Activated CD4-positive, alpha-beta T cell treated with anti-CD3 and anti-CD28 coated beads, Interleukin-2, amount 50 U/mL, for 1 hour (primary cell): Measurements from ENCODE around the gene TNP2.

Experiments
- DNase-seq: peaks from one replicate; pipeline ENCODE4 v3.0.0-alpha.2; 2020

The TNP2 gene

DNA sequence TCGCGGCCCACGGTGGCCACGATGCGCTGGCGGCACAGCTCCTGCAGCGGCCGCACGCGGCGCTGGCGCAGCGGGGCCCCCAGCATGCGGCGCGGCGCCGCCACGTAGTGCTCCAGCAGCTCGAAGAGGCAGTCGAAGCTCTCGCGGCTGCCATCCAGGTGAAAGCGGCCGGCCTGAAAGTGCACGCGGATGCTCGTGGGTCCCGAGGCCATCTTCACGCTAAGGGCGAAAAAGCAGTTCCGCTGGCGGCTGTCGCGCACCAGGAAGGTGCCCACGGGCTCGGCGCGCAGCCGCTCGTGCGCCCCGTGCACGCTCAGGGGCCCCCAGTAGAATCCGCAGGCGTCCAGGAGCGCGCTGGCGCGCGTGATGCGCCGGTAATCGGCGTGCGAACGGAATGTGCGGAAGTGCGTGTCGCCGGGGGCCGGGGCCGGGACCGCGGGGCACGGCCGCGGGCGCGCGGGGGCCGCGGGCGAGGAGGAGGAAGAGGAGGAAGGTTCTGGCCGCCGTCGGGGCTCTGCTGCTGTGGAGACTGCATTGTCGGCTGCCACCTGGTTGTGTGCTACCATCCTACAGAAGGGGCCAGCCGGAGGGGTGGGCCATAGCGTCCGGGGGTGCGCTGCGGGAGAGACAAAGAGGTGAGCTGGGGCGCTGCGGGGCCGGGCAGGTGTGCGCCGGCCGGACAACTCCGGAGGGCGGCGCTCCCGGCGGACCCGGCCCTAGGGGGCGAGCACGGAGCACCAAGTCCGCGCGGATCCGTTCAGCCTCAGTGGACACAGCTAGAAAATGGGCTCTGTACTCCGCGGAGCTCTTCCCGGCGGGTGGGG is 14.0 kb downstream of the TNP2 start:
- peak; percentile 67 for DNase-seq

DNA sequence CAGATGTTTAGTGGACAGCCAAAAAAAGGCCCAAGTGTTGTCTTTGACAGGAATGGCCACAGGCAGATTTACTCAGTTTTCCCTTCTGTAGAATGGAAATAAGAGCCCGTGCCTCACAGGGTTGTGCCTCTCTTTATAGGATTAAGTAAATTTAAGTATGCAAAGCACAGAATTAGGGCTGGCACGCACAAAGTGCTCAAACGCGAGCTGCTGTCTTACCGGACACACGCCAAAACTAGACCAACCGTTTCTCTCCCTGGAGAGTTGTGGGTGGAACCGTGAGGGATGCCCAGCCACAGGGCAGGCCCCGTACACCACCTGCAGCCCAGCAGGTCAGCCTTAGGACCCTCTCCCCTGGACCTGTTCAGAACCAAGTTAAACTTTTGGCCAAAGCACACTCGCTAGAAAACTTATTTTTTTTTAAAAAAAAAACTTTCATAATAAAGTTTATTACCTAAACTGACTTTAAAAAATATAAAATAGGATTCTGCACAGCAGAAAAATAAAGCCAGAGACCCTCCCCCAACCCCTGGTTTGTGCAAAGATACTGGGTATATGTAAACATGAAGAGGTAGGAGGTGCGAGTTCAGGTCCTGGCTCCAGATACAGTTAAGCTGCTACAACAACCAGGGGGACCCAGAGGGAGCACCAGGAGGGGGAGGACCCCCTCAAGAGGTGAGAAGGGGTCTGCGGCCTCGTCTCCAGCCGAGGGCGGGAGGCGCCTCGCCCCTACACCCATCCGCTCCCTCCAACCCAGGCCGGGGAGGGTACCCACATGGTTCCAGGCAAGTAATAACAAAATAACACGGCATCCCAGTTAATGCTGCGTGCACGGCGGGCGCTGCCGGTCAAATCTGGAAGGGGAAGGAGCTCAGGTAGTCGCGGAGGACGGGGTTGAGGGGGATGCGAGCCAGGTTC is 14.9 kb downstream of the TNP2 start:
- peak; percentile 8 for DNase-seq

DNA sequence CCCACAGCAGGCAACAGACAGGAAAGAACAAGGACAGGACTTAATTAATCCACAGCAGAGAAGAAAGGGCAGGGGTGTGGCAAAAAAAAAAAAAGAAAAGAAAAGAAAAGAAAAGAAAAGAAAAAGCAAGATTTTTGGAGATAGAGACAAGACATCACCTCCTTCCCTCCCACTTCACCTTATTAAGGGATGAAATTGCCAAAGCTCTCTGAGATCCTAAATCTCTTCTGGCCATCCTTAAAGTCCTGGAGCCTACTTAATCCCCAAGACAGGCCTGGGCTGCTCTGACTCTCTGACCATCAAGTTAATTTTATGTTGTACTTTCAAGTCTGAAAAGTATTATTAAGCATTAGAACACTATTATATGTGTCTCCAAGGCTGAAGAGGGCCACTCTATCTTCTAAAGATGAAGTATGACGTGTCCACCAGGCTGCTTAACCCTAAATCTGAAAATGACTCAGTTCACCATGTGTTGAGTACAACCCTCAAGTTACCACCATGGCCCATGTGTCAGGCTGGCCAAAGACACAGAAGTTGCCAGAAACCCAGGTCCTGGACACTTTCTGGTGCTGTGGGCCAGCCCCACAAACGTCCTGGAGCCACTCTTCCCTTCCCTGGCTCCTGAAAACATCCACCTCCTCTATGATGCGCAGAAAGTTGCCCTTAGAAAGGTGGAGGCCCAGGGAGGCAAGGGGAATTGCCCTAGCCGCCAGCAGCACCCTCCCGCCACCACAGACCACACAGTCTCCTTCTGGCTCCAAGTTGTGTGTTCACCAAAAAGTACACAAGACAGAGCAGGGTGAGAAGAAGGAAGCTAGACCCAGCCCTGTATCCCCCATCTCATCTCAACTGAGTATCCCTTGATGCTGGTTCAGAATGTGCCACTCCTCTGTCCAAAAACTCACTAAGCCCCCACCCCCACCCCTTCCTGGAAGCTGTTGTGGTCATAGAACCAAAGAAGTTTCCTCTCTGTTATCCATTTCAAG is 15.8 kb downstream of the TNP2 start:
- DNase-seq = peak; percentile 41

DNA sequence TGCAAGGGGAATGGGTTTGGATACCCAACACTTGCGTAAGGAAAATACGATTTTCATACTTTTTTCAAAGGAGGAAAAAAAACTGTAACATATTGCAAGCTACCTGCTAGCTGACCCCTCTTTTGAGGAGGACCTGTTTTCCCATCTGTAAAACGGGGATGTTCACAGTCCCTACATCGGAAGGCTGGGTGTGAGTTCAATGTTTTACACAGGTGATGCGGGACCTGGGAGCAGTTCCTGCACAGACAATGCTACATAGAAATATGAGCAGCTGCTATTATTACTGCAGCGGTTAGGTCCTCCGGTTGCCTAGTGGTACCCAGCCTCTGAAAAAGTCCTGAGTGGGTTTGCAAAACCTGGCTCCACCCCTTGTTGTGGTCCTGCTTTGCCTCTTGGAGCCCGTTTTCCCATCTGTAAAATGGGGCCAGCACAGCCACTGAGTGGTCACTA is 16.6 kb downstream of the TNP2 start:
- DNase-seq = no peak

DNA sequence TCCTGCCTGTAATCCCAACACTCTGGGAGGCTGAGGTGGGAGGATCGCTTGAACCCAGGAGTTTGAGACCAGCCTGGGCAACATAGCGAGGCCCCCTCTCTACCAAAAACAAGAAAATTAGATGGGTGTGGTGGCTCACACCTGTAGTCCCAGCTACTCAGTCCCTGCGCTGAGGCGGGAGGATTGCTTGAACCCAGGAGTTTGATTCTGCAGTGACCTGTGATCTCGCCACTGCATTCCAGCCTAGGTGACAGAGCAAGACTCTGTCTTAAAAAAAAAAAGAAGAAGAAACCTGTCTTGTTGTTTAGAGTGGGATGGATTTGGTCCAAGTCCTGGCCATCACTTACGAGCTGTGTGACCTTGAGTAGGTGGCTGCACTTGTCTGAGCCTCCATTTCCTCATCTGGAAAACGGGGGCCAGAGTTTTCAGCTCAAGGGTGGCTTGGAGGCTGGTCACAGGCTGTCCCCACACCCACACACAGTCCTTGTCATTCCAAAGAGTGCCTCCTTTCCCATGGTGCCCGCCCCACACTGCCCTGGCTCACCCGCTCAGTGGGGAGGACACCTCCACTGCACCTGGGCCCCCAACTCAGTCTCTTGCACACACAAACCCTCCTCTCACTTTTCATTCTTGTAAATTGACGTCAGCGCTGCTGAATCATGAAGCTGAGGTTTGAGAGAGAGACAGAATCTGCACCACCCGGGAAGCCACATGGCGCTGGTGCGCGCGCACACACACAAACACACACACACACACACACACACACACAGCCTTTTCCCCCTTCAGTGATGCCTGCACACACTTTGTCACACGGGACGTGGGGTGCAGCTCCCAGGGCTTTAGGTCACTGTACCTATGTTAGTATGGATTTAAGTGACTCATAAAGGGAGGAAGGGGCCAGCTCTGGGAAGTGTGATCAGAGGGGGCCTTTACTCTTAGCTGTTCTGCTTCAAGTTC is 17.3 kb downstream of the TNP2 start:
- peak; percentile 78 for DNase-seq

DNA sequence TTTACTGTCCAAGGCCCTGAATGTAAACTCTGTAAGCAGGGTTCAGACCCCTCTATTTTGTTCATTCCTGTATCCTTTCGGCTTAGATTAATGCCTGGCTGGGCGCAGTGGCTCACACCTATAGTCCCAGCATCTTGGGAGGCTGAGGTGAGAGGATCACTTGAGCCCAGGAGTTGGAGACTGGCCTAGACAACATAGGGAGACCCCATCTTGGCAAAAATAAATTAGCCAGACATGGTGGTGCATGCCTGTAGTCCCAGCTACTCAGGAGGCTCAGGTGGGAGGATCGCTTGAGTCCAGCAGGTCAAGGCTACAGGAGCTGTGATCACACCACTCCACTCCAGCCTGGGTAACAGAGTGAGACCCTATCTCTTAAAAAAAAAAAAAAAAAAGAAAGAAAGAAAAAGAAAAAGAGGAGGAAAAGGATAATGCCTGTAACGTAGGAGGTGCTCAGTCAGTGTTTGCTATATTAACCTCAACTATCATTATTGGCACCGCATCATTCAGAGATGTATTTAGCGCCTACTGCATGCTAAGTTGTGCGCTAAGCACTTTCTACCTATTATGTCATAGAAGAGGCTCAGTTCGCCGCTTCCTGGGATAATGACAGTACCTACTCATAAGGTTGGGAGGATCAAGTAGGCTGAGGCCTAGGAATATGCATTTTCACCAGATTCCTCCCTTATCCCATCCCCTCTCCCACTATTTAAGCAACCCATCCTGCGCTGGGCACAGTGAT is 18.2 kb downstream of the TNP2 start:
- DNase-seq = no peak

DNA sequence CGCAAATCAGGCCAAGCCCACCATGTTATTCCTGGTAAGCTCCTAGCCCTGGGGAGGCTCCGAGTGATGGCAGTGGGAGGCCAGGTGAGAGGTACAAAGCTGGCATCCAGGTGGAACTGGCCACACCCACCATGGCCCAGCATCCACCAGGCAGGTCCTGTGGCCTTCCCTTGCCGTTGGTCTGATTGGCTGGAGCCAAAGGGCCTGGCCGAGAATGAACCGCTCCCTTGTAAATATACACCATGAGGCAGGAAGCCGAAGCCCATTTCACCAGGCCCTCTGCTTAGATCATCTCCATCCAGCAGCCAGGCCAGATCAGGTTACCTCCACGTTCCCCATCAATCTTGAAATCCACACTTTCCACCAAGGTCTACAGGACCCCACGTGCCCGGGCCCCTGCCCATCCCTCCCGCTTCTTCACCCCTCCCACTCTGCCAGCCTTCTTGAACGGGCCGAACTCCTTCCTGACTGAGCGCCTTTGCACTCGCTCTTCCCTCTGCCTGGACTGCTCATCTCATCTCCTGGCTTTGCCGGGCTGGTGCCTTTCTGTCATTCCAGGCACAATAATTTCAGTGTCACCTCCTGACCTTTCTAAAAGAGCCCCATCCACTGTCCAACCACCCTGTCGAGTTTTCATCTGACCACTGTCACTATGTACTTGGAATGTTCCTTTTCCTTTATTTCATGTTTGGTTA is 18.9 kb downstream of the TNP2 start:
- no peak for DNase-seq

DNA sequence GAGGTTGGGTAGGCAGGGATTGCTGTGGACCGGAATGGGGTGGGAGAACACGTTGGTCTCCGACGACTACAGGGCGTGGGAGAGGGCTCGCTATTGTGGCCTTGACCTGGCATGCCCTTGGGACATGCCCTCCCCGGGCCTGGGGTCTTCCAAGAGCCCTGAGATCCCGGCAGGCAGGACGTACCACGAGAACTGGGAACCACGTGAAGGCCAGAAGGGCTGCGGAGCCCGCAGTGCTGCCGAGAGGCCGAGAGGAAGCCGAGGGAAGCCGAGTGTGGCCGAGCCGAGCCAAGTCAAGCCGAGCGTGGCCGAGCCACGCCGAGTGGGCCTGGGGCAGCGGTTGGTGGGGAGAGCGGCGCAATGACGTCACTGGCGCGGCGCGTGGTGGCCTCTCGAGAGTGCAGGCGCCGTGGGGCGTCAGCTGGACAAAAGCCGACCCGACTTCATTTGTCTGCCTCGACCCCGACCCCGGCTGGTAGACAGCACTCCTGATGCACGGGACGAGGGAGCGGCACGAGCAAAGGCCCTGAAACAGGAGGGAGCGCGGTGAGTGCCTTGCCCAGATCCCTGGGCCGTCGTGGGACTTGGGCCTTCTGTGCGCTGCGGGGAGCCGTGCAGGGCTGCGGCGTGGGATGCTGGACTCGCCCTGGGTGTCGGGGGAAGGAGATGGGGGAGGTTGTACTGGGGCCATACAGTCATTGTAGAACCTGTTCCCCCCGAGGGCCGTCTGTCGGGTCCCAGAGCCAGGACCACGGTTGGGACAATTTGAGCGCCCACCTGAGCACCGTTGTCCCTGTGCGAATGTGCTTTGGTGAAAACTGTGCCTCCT is 19.7 kb downstream of the TNP2 start:
- DNase-seq = no peak

DNA sequence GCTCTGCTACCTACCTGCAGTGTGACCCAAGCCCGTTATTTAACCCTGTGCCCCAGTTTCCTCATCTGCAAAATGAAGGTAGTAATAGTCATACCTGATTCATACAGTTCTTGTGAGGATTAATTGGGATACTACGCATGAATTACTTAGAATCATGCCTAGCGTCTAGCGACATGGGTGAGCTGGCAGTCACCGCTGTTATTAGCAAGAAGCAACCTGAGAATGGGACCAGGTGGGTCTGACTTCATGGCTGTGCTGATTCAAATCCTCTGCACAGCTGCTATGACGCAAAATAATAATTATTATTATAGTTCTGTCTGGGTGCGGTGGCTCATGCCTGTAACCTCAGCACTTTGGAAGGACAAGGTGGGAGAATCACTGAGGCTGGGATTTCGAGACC is 21.0 kb downstream of the TNP2 start:
- DNase-seq = no peak

DNA sequence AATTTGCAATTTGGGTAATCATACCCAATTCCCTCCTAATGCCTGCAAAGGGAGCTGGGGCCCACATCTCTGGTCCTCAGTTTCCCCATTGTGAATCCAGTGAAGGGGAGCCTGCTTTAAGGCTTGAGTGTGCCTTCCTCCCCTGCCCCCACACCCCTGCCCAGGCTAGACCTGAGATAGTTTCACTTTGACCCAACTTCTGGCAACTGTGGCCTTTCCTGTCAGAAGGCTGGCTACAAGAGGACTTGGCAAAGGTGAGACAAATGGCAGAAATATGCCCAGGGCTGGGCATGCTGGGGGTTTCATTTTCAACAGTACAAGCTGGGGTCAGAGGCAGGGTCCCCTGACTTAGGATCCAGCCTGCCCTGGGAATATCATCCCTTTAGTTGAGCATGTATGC is 23.1 kb downstream of the TNP2 start:
- no peak for DNase-seq

DNA sequence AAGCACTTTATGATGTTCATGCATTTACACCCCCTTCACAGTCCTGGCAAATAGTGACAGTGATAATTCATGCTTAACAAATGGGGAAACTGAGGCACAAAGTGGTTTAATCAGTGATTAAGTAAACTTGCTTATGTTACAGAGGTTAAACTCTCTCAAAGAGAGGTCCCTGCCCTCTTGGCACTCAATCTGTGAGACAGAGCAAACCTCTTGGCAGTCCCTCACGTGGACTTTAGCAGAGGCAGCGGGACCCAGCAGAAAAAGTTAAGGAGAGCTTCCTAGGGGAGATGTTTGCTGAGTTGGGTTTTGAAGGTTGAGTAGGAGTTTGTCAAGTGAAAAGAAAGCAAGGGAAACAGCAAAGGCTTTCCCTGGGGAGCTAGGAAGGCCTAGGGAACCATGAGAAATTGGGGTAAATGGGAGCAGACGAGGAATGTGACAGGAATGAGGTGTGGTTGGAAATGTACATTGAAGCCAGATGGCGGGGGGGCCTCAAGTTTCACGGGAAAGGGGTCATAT is 23.8 kb downstream of the TNP2 start:
- no peak for DNase-seq

DNA sequence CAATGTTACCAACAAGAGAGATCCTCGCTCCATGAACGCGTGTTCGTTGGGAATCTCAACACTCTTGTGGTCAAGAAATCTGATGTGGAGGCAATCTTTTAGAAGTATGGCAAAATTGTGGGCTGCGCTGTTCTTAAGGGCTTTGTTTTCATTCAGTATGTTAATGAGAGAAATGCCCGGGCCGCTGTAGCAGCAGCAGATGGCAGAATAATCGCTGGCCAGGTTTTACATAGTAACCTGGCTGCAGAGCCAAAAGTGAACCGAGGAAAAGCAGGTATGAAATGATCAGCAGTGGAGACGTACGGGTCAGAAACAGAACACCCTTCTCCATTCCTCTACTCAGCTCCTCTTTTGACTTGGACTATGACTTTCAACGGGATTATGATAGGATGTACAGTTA is 26.5 kb downstream of the TNP2 start:
- no peak for DNase-seq

DNA sequence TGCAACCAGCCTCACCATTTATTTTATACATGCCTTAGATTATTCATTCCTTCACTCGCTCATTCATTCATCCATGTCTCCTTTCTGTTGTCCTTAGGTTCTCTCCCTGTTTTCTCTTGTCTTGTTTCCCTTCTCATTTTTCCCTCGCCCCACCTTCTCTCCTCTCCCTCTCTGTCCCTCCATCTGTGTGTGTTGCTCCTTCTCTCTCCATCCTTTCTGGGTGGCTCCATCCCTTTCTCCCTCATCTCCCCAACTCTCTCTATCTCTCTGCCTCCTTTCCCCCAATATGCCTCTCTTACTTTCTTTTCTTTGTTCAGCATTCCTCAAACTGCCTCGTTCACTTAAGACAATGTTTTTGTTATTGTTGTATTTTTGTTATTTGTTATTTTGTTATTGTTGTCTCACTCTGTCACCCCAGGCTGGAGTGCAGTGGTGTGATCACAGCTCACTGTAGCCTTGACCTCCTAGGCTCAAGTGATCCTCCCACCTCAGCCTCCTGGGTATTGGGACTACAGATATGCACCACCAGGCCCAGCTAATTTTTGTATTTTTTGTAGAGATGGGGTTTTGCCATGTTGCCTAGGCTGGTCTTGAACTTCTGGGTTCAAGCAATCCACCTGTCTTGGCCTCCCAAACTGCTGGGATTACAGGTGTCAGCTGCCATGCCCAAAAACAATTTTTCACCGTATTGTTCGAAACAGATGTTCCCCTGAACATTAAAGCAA is 27.5 kb downstream of the TNP2 start:
- DNase-seq = no peak

DNA sequence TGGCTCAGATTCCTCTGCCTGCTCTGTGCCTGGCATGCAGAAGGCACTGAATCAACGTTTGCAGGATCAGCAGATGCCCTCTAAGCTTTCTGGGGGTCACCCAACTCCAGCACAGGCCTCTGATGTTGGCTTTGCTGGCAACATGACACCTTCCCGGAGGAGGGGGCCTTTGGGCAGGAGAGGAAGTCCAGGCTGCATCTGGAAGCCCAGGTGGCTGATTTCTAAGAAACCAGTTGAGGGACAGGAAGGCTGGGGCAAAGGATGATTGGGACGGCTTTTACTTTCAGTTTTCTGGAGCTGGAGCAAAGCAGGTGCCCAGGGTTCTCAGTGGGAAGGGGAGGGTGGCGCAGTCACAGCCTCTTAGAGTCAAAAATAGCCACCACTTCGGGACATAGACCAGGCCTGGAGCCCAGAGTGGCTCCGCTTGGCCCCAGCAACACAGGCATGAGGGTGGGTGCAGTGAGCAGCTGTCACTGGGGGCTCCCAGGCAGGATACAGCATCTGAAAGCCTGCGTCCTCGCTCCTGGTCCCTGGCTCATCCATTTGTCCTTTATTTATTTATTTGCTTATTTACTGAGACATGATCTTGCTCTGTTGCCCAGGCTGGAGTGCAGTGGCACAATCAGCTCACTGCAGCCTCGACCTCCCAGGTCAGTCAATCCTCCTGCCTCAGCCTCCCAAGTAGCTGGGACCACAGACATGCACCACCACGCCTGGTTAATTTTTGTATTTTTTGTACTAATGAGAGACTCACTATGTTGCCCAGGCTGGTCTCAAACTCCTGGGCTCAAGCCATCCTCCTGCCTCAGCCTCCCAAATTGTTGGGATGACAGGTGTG is 28.3 kb downstream of the TNP2 start:
- no peak for DNase-seq

DNA sequence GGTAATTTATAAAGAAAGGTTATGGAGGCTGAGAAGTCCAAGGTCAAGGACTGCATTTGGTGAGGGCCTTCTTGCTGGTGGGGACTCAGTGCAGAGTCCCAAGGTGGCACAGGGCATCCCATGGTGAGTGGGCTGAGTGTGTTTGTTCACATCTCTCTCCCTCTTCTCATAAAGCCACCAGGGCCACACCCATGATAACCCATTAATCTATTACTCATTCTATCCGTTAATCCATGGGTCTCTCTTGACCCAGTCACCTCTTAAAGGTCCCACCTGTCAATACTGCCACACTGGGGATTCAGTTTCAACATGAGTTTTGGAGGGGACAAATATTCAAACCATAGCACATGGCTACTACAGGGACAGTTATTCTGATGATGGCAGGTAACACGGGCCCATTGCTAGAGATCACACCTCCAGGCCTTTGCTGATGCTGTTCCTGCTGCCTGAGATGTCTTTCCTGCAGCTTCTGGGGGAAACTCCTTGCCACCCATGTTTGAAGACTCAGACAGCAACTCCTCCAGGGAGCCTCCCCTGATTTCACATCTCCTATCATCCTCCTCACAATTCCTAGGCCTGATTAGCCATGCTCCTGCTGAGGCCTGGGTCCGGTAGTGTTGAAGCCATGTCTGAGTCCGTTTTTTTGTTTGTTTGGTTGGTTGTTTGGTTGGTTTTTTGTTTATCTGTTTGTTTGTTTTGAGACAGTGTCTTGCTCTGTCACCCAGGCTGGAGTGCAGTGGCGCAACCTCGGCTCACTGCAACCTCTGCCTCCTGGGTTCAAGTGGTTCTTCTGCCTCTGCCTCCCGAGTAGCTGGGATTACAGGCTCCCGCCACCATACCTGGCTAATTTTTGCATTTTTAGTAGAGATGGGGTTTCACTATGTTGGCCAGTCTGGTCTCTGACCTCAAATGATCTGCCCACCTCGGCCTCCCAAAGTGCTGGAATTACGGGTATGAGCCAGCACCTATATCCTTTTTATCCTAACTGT is 29.2 kb downstream of the TNP2 start:
- DNase-seq = no peak
